Measurements from ENCODE around the gene SLC9C1. TPM values are rescaled to one million over a fixed set of nuclear protein-coding genes. Genes with fewer than 3 reads are reported as not detected.

SLC9C1 gene
- polyA plus RNA-seq, 1 donor (not counting 4 experiments of a cell fraction or from before 2014, with no cell fraction given): not detected

DNA sequence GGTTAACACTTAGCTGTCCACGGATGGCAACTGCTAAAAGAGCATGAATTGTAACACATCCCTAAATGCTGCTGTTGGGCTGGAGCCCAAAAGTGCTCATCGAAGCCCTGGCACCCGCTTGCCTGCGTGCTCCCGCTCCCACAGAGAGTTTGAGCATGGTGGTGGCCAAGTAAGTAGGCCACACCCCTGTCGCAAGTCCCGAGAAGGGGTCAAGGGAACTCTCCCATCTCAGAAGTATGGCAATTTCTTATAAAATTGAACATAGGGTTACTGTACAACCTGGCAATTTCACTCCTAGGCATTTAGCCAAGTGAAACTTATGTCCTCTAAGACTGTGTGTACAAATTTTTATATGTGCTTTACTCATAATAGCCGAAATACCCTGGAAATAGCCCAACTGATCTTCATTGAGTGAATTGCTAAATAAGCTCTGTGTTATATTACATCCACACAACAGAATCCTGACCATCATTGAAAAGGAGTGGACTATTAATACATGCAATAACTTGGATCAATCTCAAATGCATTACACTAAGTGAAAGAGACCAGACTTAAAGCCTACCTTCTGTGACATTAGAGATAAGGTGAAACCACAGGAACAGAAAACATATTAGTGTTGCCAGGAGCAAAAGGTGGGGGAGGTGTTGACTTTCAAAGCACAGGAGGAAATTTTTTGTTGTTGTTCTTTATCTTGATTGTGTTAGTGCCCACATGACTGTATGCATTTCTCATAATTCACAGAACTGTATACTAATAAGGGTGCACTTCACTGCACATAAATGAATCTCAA is 159.5 kb downstream of the SLC9C1 start:
- dilution Hi-C loops (cut with MboI; ENCODE audit: extremely low pct_ligation_motif_present, low sequenced_read_pairs): no loop called here
- H3K79me2 ChIP-seq (ENCODE audit: control insufficient read depth, insufficient read depth, low read length): no peaks in the 10 kb centered on the region
- peak; percentile 34 for FAIRE-seq
- no peaks in the 10 kb centered on the region for H3K9me3 ChIP-seq (ENCODE audit: control insufficient read depth, low read depth, low read length)
- no peak overlapping the region for H2AFZ ChIP-seq (ENCODE audit: control insufficient read depth, low read length)
- no peak overlapping the region for H3K9ac ChIP-seq (ENCODE audit: control insufficient read depth, extremely low read depth, insufficient read depth, low read length)
- H3K4me3 ChIP-seq (ENCODE audit: control insufficient read depth in 2 of 3, extremely low read depth in 1 of 3, insufficient read depth in 2 of 3, low read depth in 1 of 3, low read length in 3 of 3): no peak overlapping the region
- no peaks in the 10 kb centered on the region for H4K20me1 ChIP-seq (ENCODE audit: control insufficient read depth, extremely low read depth, insufficient read depth, low read length)
- no peak overlapping the region for H3K4me2 ChIP-seq (ENCODE audit: control insufficient read depth, extremely low read depth, insufficient read depth, low read depth, low read length)
- no peaks in the 10 kb centered on the region for H3K27me3 ChIP-seq (ENCODE audit: control insufficient read depth, extremely low read depth, insufficient read depth, low read length)
- no peaks in the 10 kb centered on the region for H3K9me1 ChIP-seq (ENCODE audit: control insufficient read depth, extremely low read depth, insufficient read depth, low read length)
- H3K27ac ChIP-seq (ENCODE audit: control insufficient read depth, insufficient read depth, low read length): no peak overlapping the region
- H3K36me3 ChIP-seq (ENCODE audit: control insufficient read depth in 2 of 2, extremely low read depth in 1 of 2, insufficient read depth in 2 of 2, low read length in 2 of 2): peaks cover 0 to 2% of the 10 kb centered on the region in 2 experiments
- H3K4me1 ChIP-seq (ENCODE audit: control insufficient read depth, extremely low read depth, insufficient read depth, low read length): peaks cover 13% of the 10 kb centered on the region
- DNase-seq (ENCODE audit: low read depth, low spot score): no peak
- no peak for TF ChIP-seq EZH2 (IDR thresholded peaks at IDR 0.05; ENCODE audit: low read length)
- TF ChIP-seq, protein P1, sequence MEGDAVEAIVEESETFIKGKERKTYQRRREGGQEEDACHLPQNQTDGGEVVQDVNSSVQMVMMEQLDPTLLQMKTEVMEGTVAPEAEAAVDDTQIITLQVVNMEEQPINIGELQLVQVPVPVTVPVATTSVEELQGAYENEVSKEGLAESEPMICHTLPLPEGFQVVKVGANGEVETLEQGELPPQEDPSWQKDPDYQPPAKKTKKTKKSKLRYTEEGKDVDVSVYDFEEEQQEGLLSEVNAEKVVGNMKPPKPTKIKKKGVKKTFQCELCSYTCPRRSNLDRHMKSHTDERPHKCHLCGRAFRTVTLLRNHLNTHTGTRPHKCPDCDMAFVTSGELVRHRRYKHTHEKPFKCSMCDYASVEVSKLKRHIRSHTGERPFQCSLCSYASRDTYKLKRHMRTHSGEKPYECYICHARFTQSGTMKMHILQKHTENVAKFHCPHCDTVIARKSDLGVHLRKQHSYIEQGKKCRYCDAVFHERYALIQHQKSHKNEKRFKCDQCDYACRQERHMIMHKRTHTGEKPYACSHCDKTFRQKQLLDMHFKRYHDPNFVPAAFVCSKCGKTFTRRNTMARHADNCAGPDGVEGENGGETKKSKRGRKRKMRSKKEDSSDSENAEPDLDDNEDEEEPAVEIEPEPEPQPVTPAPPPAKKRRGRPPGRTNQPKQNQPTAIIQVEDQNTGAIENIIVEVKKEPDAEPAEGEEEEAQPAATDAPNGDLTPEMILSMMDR (optimal IDR thresholded peaks at IDR 0.05 in 1 of 3, IDR thresholded peaks at IDR 0.05 in 1 of 3, conservative IDR thresholded peaks at IDR 0.05 in 1 of 3; ENCODE audit: extremely low read depth in 1 of 3, insufficient read depth in 2 of 3, low read length in 3 of 3): no peak

DNA sequence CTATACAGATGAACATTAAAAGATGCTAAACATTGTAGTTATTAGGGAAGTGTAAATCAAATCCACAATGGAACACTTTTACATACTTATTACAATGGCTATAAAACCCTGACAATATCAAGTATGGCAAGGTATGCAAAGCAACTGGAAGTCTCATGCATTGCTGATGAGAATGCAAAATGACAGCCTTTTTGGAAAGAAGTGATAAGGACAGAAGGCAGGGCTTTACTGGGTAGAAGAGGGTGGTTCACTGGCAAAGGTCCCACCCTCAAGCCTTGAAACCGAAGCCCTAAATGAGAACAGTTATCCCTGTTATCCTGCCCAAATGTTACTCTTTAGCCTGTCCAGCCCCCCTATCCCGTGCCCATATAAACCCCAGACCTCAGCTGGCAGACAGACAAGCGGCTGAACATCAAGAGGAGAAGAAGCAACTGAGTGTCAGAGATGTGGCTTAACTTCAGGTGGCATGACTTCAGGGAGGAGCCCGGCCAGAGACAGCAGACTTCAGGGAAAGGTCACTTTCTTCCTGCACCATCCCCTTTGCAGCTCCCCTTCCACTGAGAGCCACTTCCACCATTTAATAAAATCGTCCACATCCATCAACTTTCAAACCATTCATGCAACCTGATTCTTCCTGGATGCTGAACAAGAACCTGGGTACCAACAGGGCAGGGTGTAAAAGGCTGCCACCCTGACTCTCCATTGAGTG is 160.2 kb downstream of the SLC9C1 start:
- Histone ChIP-seq H4K20me1 (ENCODE audit: control insufficient read depth, extremely low read depth, insufficient read depth, low read length) (no peaks in the 10 kb centered on the region), H3K9me1 (ENCODE audit: control insufficient read depth, extremely low read depth, insufficient read depth, low read length) (no peaks in the 10 kb centered on the region), H3K27ac (ENCODE audit: control insufficient read depth, insufficient read depth, low read length) (no peak overlapping the region), H3K36me3 (ENCODE audit: control insufficient read depth in 2 of 2, extremely low read depth in 1 of 2, insufficient read depth in 2 of 2, low read length in 2 of 2) (peaks cover 0 to 2% of the 10 kb centered on the region in 2 experiments), H3K4me2 (ENCODE audit: control insufficient read depth, extremely low read depth, insufficient read depth, low read depth, low read length) (peak overlapping the region; percentile 15), H3K4me3 (ENCODE audit: control insufficient read depth in 2 of 3, extremely low read depth in 1 of 3, insufficient read depth in 2 of 3, low read depth in 1 of 3, low read length in 3 of 3) (no peak overlapping the region), H2AFZ (ENCODE audit: control insufficient read depth, low read length) (no peak overlapping the region), H3K9ac (ENCODE audit: control insufficient read depth, extremely low read depth, insufficient read depth, low read length) (peak overlapping the region; percentile 10), H3K4me1 (ENCODE audit: control insufficient read depth, extremely low read depth, insufficient read depth, low read length) (peaks cover 19% of the 10 kb centered on the region), H3K79me2 (ENCODE audit: control insufficient read depth, insufficient read depth, low read length) (no peaks in the 10 kb centered on the region), H3K27me3 (ENCODE audit: control insufficient read depth, extremely low read depth, insufficient read depth, low read length) (no peaks in the 10 kb centered on the region), H3K9me3 (ENCODE audit: control insufficient read depth, low read depth, low read length) (no peaks in the 10 kb centered on the region)
- no peak for TF ChIP-seq EZH2 (IDR thresholded peaks at IDR 0.05; ENCODE audit: low read length)
- TF ChIP-seq, protein P1 (optimal IDR thresholded peaks at IDR 0.05 in 1 of 3, IDR thresholded peaks at IDR 0.05 in 1 of 3, conservative IDR thresholded peaks at IDR 0.05 in 1 of 3; ENCODE audit: extremely low read depth in 1 of 3, insufficient read depth in 2 of 3, low read length in 3 of 3): no peak
- FAIRE-seq (no peak), DNase-seq (ENCODE audit: low read depth, low spot score) (no peak)
- dilution Hi-C loops (cut with MboI; ENCODE audit: extremely low pct_ligation_motif_present, low sequenced_read_pairs): no loop called here

Data from keratinocyte (primary cell).